HEK293 (cell line): ENCODE data around the gene GSG1L2.

ENCODE experiments used
- CTCF ChIA-PET: fragments of 350-600 bp; formaldehyde crosslinking; extraction: SDS; loops from one replicate; lab custom pipeline; 2021; ENCODE audit warnings: antibody characterized with exemption; lab: Yijun Ruan, JAX
- POLR2A ChIA-PET: fragments of 300-600 bp; formaldehyde crosslinking; extraction: SDS; loops from one replicate; lab custom pipeline; 2020; ENCODE audit warnings: antibody characterized with exemption, inconsistent platforms; lab: Yijun Ruan, JAX
- H3K27ac ChIP-seq: fragments of 200-500 bp; sonication (Bioruptor generic); 2 replicates; pipeline ENCODE4 v1.5.1; 2014; ENCODE audit warnings: low read depth, low read length, control low read depth, inconsistent platforms; ENCODE audit errors: extremely low read depth
- H3K36me3 ChIP-seq, 2 experiments: fragments of 200-500 bp in 1 of 2; sonication (Bioruptor generic) in 1 of 2; 1 replicate in 1 of 2; 2 replicates in 1 of 2; pipeline ENCODE4 v1.5.1; 2014 to 2017; ENCODE audit warnings: inconsistent platforms in 2 of 2, low read length in 2 of 2; ENCODE audit not compliant: control insufficient read depth in 2 of 2, insufficient read depth in 1 of 2
- H3K4me1 ChIP-seq: fragments of 200-500 bp; sonication (Bioruptor generic); 2 replicates; pipeline ENCODE4 v1.5.1; 2014; ENCODE audit warnings: mild to moderate bottlenecking, low read length, inconsistent platforms; ENCODE audit not compliant: control insufficient read depth, insufficient read depth
- H3K4me3 ChIP-seq: 2 replicates; pipeline ENCODE4 v1.5.1; 2011; ENCODE audit warnings: low read depth, mild to moderate bottlenecking, control low read depth, low read length, moderate library complexity
- H3K9me3 ChIP-seq: fragments of 200-500 bp; sonication (Bioruptor generic); 2 replicates; pipeline ENCODE4 v1.5.1; 2014; ENCODE audit warnings: low read depth, low read length, inconsistent platforms; ENCODE audit not compliant: control insufficient read depth, insufficient read depth
- BCL11A ChIP-seq: fragments of 450-650 bp; formaldehyde crosslinking; IDR thresholded peaks from 2 replicates; pipeline ENCODE4 v1.5.1; 2016; ENCODE audit warnings: low read depth, missing biosample characterization, missing genetic modification characterization
- SETDB1 ChIP-seq: IDR thresholded peaks from one replicate; pipeline ENCODE4 v1.6.1; 2017; ENCODE audit warnings: mild to moderate bottlenecking, low read length, moderate library complexity, mixed read lengths; ENCODE audit not compliant: insufficient read length
- ZNF157 ChIP-seq: fragments of 450-650 bp; formaldehyde crosslinking; IDR thresholded peaks from 2 replicates; pipeline ENCODE4 v1.5.1; 2016; ENCODE audit warnings: missing biosample characterization, missing genetic modification characterization
- ZNF341 ChIP-seq: fragments of 450-650 bp; formaldehyde crosslinking; IDR thresholded peaks from 2 replicates; pipeline ENCODE4; 2016; ENCODE audit warnings: low read depth, missing biosample characterization, missing genetic modification characterization
- ZNF529 ChIP-seq: fragments of 450-650 bp; formaldehyde crosslinking; IDR thresholded peaks from 2 replicates; pipeline ENCODE4 v1.5.1; 2017; ENCODE audit warnings: missing genetic modification characterization, missing biosample characterization; ENCODE audit not compliant: insufficient replicate concordance
- ZNF548 ChIP-seq: fragments of 450-650 bp; formaldehyde crosslinking; IDR thresholded peaks from 2 replicates; pipeline ENCODE4 v1.5.1; 2016; ENCODE audit warnings: missing biosample characterization, missing genetic modification characterization
- ZNF629 ChIP-seq: fragments of 450-650 bp; formaldehyde crosslinking; IDR thresholded peaks from 2 replicates; pipeline ENCODE4 v1.5.1; 2017; ENCODE audit warnings: missing biosample characterization, missing genetic modification characterization

GSG1L2 gene

GRCh38 chr17:9755083-9755482 lies 66.8 kb downstream of the GSG1L2 start:
- no peak for TF ChIP-seq ZNF341
- TF ChIP-seq ZNF548 (tag by site-specific recombination): 0 out of 2 replicates have a peak, but pooled peaks have one; percentile 49
- TF ChIP-seq ZNF529 (tag by site-specific recombination): no peak
- no peak for TF ChIP-seq ZNF157 (tag by site-specific recombination)
- peak; percentile 48 for TF ChIP-seq SETDB1
- TF ChIP-seq BCL11A (tag by site-specific recombination): no peak
- no peak for TF ChIP-seq ZNF629 (tag by site-specific recombination)
- H3K4me1 ChIP-seq: no peaks in the 10 kb centered on the region
- ChIA-PET CTCF (interaction anchor here (0.7 to 1.6 kb wide), 4 partner anchors 13 to 874 kb away, joined by 3 to 6 read pairs (median 4); no protein-coding TSS in a partner anchor), POLR2A (no interaction called here)
- H3K27ac ChIP-seq: no peak overlapping the region
- H3K9me3 ChIP-seq: no peaks in the 10 kb centered on the region
- H3K36me3 ChIP-seq: no peaks in the 10 kb centered on the region
- H3K4me3 ChIP-seq: no peak overlapping the region
